Psoas muscle (tissue), 8 donors: ENCODE measurements around the gene AVPR2. TPM values are rescaled to one million over a fixed set of nuclear protein-coding genes. Genes with fewer than 3 reads are reported as not detected.

Experiments
- ATAC-seq, 4 donors: fragments of 200-7000 bp; cut with Tn5 transposase; one replicate each; pipeline ENCODE4 v1.9.1; 2020; ENCODE audit warnings: moderate library complexity in 3 of 4, mild to moderate bottlenecking in 2 of 4
- DNase-seq, 2 donors: peaks; one replicate each; pipeline ENCODE4 v3.0.0-alpha.2; 2020
- H3K27ac ChIP-seq: fragments of 200-600 bp; one replicate; pipeline ENCODE4 v1.8.0; 2022
- H3K27me3 ChIP-seq, 3 donors: fragments of 200-600 bp in 1 of 3; one replicate each; pipeline versions ENCODE4 v1.6.1 to v1.8.0; 2013 to 2022; ENCODE audit warnings: low read length in 2 of 3, mild to moderate bottlenecking in 2 of 3, moderate library complexity in 1 of 3; ENCODE audit not compliant: insufficient read depth in 3 of 3
- H3K36me3 ChIP-seq, 2 donors: fragments of 200-600 bp in 1 of 2; one replicate each; pipeline versions ENCODE4 v1.6.1 to v1.8.0; 2013 to 2022; ENCODE audit warnings: low read depth in 1 of 2, mild to moderate bottlenecking in 1 of 2, moderate library complexity in 1 of 2; ENCODE audit not compliant: insufficient read depth in 1 of 2
- H3K4me1 ChIP-seq: fragments of 200-600 bp; one replicate; pipeline ENCODE4 v1.8.0; 2022
- H3K4me3 ChIP-seq: fragments of 200-600 bp; one replicate; pipeline ENCODE4 v1.8.0; 2022; ENCODE audit warnings: mild to moderate bottlenecking
- H3K9me3 ChIP-seq: fragments of 200-600 bp; one replicate; pipeline ENCODE4 v1.8.0; 2022
- WGBS, 3 donors: extraction: QIAGEN DNeasy Blood & Tissue Kit; methylation state at CpG; one replicate each; pipeline versions ENCODE4 v1.1.6 to v1.1.7; 2013; 5-methylcytosine and 5-hydroxymethylcytosine counted together
- intact Hi-C, 2 donors: fragments of 100-400 bp; cut with DNase I; formaldehyde crosslinking; loops; one replicate each; pipeline versions ENCODE4 v1.11.0 to v1.14.2; 2022
- polyA plus RNA-seq, 3 donors: library from polyadenylated mRNA; stranded (reverse); fragments of 200-250 nt; gene quantifications; one replicate each; pipeline ENCODE4 v1.2.3, GENCODE V29; 2013
- total RNA-seq, 4 donors: library from RNA; stranded (reverse); fragmentation: NEBNext Ultra II Directional in 2 of 4; extraction: Animal tissue kit (Norgen Biotek cat#: 25700) in 2 of 4; gene quantifications; one replicate each; pipeline versions ENCODE4 v1.2.1 to v1.2.4, GENCODE V29; 2021 to 2023
- TF ChIP-seq, protein P1 (sequence below): fragments of 200-600 bp; IDR thresholded peaks from one replicate; pipeline ENCODE4 v1.8.0; 2022; ENCODE audit warnings: antibody characterized with exemption
- donor health status: healthy with polysubstance abuse.
- donor health status: DM: no; HTN: no; CAD: no; lungs with moderate emphysema.
- donor health status: Bipolar disorder and iron deficiency.
- donor health status: healthy.
- donor health status: DM: yes; HTN: yes; CAD: no.
- donor health status: DM: no; HTN: no; CAD: no.
- donor health status: DM: no; HTN: no; CAD: no.
- donor health status: DM: yes; HTN: yes; CAD: no.

Gene AVPR2
- total and polyA plus RNA-seq, 7 donors: 1.3 to 4.8 (median 2.1) TPM

DNA sequence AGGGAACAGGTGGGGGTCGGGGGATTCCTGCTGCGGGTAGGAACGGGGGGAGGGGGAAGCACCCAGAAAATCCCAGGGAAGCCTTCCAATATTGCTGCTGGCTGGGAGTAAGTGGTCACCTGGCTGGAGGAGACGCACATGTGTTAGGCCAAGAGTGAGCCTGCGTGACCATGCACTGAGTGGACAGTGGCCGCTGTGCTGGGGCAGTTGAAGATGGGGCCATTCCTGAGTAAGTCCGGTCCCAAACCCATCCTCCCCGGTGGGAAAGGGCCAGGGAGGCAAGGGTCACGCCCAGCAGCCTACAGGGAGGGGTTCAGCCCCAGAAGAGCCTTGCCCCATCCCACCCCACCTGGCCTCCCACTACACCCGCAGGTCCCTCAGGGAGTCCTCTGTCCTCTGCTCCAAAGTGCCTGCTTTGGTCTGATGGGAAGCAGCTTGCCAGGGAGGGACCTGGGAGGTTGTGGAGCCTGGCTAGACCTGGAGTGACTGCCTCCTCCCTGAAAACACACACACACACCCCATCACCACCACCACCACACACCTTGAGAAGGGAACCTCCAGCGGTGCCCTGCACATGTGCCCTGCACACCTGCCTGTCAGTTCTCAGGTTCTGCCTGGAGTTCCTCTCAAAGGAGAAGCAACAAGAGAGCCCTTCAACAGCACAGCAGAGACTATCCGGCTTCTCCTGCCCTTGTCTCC is 24.6 kb upstream of the AVPR2 start:
- Histone ChIP-seq H3K36me3 (no peaks in the 10 kb centered on the region), H3K4me3 (no peak overlapping the region), H3K4me1 (no peaks in the 10 kb centered on the region), H3K27ac (no peak overlapping the region), H3K9me3 (no peaks in the 10 kb centered on the region), H3K27me3 (peaks cover 0 to 87% (median 10%) of the 10 kb centered on the region in 3 donors)
- intact Hi-C loops: no loop called here
- TF ChIP-seq, protein P1, sequence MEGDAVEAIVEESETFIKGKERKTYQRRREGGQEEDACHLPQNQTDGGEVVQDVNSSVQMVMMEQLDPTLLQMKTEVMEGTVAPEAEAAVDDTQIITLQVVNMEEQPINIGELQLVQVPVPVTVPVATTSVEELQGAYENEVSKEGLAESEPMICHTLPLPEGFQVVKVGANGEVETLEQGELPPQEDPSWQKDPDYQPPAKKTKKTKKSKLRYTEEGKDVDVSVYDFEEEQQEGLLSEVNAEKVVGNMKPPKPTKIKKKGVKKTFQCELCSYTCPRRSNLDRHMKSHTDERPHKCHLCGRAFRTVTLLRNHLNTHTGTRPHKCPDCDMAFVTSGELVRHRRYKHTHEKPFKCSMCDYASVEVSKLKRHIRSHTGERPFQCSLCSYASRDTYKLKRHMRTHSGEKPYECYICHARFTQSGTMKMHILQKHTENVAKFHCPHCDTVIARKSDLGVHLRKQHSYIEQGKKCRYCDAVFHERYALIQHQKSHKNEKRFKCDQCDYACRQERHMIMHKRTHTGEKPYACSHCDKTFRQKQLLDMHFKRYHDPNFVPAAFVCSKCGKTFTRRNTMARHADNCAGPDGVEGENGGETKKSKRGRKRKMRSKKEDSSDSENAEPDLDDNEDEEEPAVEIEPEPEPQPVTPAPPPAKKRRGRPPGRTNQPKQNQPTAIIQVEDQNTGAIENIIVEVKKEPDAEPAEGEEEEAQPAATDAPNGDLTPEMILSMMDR: no peak
- no peak for ATAC-seq
- peak in 1 of 2 donors; percentile 24 for DNase-seq
- 41 to 61% (median 61%) methylated on average over 9 to 12 of the region's 12 CpGs for WGBS, 3 donors

DNA sequence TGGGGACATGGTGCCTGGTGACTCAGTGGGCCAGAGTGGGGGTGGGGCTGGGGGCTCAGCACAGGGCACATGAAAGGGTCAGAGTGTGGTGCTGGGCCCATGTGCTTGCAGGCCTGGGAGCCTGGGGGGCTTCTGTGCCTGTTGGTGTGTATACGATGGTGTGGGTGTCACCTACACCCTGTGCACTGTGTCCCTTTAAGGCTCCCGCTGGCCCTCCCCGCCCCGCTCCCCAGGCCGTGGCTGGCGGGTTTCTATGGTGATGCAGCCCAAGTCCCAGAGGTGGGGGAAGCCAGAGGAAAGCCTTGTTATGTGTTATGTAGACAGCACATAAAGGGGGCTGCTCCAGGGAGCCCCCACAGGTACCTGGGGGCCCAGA is 24.0 kb upstream of the AVPR2 start:
- H3K4me1 ChIP-seq: no peaks in the 10 kb centered on the region
- no peak overlapping the region for H3K4me3 ChIP-seq
- no peaks in the 10 kb centered on the region for H3K9me3 ChIP-seq
- intact Hi-C loops: no loop called here
- WGBS, 3 donors: 35 to 37% methylated on average over 6 of the region's 6 CpGs; no CpG with 5 or more reads in 1 of the 3 donors
- TF ChIP-seq, protein P1: no peak
- H3K27me3 ChIP-seq: peaks cover 0 to 90% (median 13%) of the 10 kb centered on the region in 3 donors
- no peak overlapping the region for H3K27ac ChIP-seq
- DNase-seq: peak in 1 of 2 donors; percentile 19
- ATAC-seq: no peak
- H3K36me3 ChIP-seq: no peaks in the 10 kb centered on the region

DNA sequence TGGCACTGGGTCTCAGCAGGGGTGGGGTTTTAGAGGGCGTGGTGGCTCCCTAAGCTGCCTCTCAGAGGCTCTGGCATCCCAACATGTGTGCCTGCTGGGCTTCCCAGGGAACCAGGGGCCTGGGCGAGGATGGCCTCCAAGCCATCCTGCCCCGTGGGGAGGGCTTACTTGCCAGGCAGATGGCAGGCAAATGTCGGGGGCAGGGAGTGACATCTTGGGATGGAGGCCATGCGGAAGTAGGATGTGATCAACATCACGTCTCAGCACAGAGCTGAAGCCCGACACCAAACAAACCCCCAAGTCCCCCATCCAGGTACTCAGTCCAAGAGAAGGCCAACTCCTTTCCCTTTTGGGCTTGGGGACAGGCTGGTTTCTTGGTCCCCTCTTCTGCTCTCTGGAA is 23.2 kb upstream of the AVPR2 start:
- ATAC-seq (no peak), DNase-seq (peak in 1 of 2 donors; percentile 15)
- TF ChIP-seq, protein P1: no peak
- intact Hi-C loops: no loop called here
- 58 to 82% (median 68%) methylated on average over 3 to 7 of the region's 7 CpGs for WGBS, 3 donors
- Histone ChIP-seq H3K4me1 (no peaks in the 10 kb centered on the region), H3K27me3 (peaks cover 0 to 85% (median 13%) of the 10 kb centered on the region in 3 donors), H3K27ac (no peak overlapping the region), H3K36me3 (no peaks in the 10 kb centered on the region), H3K9me3 (no peaks in the 10 kb centered on the region), H3K4me3 (no peak overlapping the region)

DNA sequence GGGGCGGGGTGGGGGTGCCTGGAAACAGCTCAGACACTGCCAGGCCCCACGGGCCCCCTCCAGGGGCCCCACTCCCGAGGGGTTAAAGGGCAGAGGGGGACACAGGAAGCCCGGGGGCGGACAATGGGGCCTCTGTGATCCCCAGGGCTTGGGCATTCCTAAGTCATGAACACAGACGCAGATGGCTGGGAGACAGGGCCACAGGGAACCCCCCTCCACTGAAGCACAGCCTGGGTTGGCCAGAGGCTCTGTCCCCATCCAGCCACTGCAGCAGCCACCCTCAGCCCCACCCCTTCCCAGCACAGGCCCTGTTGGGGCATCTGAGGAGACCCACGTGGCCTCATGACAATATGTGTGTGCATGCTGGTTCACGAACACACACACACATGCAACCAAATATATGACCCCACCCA is 22.4 kb upstream of the AVPR2 start:
- peaks cover 0 to 81% (median 13%) of the 10 kb centered on the region in 3 donors for H3K27me3 ChIP-seq
- ATAC-seq (no peak), DNase-seq (no peak)
- H3K36me3 ChIP-seq: no peaks in the 10 kb centered on the region
- no peak overlapping the region for H3K4me3 ChIP-seq
- TF ChIP-seq, protein P1: no peak
- H3K27ac ChIP-seq: no peak overlapping the region
- intact Hi-C loops: no loop called here
- 33 to 72% (median 39%) methylated on average over 2 to 8 of the region's 8 CpGs for WGBS, 3 donors
- no peaks in the 10 kb centered on the region for H3K9me3 ChIP-seq
- no peaks in the 10 kb centered on the region for H3K4me1 ChIP-seq

DNA sequence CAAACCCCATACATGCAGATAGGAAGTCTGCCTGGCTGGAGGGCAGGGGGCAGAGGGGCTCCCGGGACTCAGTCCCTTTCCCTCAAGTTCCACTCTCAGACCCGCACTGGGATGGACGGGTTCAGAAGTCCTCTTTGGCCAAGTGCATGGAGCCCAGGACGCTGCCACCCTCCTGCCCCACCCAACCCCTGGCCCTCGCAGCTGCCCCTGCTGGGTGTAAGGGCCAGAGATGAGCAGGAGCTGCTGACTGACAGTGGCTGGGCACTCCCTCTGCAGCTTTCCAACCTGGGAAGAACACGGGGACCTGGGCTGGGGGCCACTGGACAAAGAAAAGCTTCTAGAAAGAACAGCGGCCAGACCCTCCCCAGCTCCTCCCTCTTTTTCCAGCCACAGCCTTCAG is 21.9 kb upstream of the AVPR2 start:
- Histone ChIP-seq H3K27ac (no peak overlapping the region), H3K4me3 (no peak overlapping the region), H3K36me3 (no peaks in the 10 kb centered on the region), H3K4me1 (no peaks in the 10 kb centered on the region), H3K9me3 (no peaks in the 10 kb centered on the region), H3K27me3 (peaks cover 0 to 80% (median 13%) of the 10 kb centered on the region in 3 donors)
- ATAC-seq (no peak), DNase-seq (no peak)
- 49 to 77% (median 56%) methylated on average over 5 to 7 of the region's 7 CpGs for whole genome bisulfite sequencing, 3 donors
- TF ChIP-seq, protein P1: no peak
- intact Hi-C loops: no loop called here
